Stimulated activated CD4-positive, alpha-beta T cell treated with anti-CD3 and anti-CD28 coated beads, Interleukin-2, amount 100 ng/mL, for 4 hours (primary cell): ENCODE data around the gene HOXC13.

Experiments
- DNase-seq: peaks from one replicate; pipeline ENCODE4 v3.0.0-alpha.2; 2020; ENCODE audit warnings: low read depth

The HOXC13 gene

GRCh38 chr12:53938326-53939140 is at the start of gene HOXC13:
TSS of gene HOXC13 (plus strand) at chr12:53938831. CDS start at chr12:53938907, 76 bp downstream.
- DNase-seq, result peak; percentile 22

- DNase-seq, result no peak
Observed at GRCh38 chr12:53890081-53890480, 48.5 kb upstream of the HOXC13 start.

- no peak for DNase-seq
Observed at GRCh38 chr12:53892762-53893395, 45.8 kb upstream of the HOXC13 start.

- no peak for DNase-seq
Observed at GRCh38 chr12:53899230-53899629, 39.4 kb upstream of the HOXC13 start.

GRCh38 chr12:53907103-53907502 is 31.5 kb upstream of the HOXC13 start:
- DNase-seq, result no peak

- no peak for DNase-seq
Observed at GRCh38 chr12:53916788-53917655, 21.6 kb upstream of the HOXC13 start.

GRCh38 chr12:53924521-53925405 is 13.9 kb upstream of the HOXC13 start:
- no peak for DNase-seq

- no peak for DNase-seq
Observed at GRCh38 chr12:53927220-53928029, 11.2 kb upstream of the HOXC13 start.

- no peak for DNase-seq
Observed at GRCh38 chr12:53928054-53928835, 10.4 kb upstream of the HOXC13 start.

GRCh38 chr12:53929527-53929926 is 9.1 kb upstream of the HOXC13 start:
- no peak for DNase-seq

GRCh38 chr12:53930591-53931255 is 7.9 kb upstream of the HOXC13 start:
- no peak for DNase-seq

GRCh38 chr12:53931844-53932581 is 6.6 kb upstream of the HOXC13 start:
- no peak for DNase-seq

- DNase-seq, result no peak
Observed at GRCh38 chr12:53932915-53933314, 5.7 kb upstream of the HOXC13 start.

- no peak for DNase-seq
Observed at GRCh38 chr12:53935383-53936341, 3.0 kb upstream of the HOXC13 start.

- no peak for DNase-seq
Observed at GRCh38 chr12:53937099-53937498, 1.5 kb upstream of the HOXC13 start.

GRCh38 chr12:53937596-53938325 is 870 bp upstream of the HOXC13 start:
- no peak for DNase-seq
